Hematopoietic multipotent progenitor cell treated with erythropoietin and hydrocortisone succinate and interleukin-3 and kit ligand, for 17 days (in vitro differentiated cells): ENCODE results near the gene COL23A1.
"Not testable (repeated sequence)": the region's sequence is repeated elsewhere in the genome, so short reads cannot be mapped to it uniquely, and the experiment has no call there.

Experiments used
- DNase-seq: peaks from one replicate; pipeline ENCODE4 v3.0.0-alpha.2; 2015; ENCODE audit warnings: low spot score

The COL23A1 gene

DNA sequence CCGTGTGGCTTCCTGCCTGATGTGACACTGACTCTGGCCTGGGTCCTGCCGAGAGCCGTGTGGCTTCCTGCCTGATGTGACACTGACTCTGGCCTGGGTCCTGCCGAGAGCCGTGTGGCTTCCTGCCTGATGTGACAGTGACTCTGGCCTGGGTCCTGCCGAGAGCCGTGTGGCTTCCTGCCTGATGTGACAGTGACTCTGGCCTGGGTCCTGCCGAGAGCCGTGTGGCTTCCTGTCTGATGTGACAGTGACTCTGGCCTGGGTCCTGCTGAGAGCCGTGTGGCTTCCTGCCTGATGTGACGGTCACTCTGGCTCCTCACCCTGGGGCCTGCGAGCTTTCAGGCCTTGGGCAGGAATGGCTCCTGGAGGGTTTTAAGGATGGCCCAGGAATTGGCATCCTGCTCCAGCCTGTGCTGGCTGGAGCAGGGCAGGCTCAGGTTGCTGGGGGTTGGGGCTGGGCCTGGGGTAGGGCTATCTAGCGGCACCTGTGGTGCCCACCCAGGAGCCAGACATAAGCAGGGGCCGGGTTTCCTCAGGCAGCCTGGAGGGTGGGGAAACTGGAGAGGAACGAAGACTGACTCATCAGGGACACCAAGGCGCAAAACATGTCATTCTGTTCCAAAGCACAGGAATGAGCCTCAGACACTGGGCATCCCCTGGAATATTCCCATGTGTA, 350.4 kb downstream of the COL23A1 start:
- not testable (repeated sequence) for DNase-seq

DNA sequence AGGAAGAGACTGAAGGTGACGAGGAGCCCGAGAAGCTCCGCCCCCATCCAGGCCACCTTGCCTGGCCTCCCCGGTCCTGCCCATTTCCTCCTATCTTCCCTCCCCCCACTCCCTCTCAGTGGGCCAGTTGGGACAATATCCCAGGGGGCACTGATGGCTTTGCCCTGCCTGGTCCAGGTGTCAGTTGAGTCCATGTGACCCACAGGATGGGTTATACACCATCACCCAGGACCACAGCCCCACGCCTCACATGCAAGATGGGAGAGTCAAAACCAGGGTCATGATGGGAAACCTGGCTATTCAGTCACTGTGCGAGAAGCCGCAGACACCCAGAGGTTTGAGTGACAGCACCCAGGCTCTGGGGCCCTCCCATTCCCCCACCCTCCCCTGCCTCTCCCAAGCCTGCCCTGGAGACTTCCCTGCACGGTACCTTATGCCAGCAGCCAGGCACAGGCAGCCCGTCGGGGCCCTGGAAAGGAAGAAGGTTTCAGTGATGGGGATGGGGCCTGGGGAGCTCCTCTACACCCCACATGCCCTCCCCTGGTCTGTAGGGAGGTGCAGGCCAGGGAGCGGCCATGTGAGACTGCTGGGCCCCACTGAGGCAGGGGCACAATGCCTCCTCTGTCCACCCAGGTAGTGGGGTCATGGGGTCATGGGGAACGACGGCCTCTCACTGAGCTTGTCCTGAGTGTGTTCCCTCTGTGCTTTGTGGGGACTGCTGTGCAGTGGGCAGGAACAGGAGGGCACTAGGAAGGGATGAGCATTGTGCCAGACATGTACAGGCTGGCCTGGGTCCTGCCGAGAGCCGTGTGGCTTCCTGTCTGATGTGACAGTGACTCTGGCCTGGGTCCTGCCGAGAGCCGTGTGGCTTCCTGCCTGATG, 351.2 kb downstream of the COL23A1 start:
- no peak for DNase-seq

DNA sequence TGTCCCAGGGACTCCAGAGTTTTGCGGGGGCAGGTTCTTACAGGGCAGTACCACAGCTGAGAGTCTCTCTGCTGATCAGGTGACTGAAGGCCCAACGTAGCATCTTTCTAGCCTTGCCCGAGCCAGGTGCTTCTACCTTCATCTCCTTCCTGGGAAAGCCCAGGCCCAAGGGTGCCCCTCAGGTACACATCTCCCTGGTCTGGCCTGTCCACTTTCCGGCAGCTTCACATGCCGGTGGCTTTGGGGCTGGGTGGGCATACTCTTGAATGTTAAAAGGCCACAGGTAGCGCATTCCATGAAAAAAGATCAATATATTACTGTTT, 351.9 kb downstream of the COL23A1 start:
- DNase-seq, result no peak

DNA sequence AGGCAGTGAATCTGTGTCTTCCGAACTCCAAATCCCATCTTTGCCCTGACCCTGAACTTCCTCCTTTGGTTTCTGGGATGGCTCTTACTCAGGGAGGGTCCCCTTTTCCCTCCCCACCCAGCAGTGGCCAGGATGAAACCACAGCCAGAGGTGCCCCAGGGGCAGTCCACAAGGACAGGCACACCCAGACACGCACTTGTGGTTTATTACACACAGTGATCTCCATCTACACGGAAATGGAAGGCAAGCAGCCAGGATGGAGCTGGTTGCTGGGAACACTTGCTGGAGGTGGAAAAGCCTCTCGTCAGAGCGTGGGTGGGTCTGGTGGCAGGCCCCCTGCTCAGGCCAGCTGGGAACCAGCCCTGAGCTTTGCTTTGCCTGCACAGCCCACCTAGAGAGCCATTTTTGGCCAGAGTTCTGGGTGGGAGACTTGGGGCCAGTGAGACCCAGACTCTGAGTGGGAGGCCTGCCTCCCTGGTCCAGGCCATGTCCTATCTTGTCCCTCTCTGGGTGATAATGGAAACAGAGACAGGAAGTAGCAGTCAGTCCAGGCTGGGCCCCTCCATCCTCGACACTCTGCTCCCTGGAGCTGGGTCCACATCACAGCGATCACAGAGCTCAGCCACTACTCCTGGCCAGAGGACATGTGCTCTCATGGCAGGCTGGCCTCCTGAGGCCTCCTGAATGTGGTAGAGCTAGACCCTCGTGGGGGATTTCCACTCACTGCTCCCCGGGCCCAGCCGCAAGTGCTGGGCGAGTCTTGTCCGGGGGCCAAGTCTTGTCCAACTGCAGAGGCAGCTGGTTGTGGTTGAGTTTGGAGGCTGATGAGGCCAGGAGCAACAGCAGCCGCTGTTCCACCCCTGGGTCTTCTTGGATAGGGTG, 352.5 kb downstream of the COL23A1 start:
- no peak for DNase-seq

DNA sequence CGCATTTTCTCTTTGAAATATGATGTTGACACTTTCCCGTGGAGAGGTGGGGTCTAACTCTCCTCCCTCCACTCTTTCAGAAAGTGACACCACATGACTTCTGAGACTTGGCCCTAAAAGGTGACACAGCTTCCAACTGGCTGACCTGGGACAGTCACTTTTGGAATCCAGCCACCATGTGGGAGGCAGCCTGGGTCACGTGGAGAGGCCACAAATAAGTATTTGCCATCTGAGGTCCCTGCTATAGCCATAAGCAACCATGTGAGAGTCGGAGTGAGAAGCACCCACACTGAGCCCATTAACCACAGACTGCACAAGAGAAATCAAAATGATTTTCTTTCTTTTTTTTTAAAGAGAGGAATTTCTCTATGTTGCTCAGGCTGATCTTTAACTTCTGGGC, 353.5 kb downstream of the COL23A1 start:
- DNase-seq, result no peak

DNA sequence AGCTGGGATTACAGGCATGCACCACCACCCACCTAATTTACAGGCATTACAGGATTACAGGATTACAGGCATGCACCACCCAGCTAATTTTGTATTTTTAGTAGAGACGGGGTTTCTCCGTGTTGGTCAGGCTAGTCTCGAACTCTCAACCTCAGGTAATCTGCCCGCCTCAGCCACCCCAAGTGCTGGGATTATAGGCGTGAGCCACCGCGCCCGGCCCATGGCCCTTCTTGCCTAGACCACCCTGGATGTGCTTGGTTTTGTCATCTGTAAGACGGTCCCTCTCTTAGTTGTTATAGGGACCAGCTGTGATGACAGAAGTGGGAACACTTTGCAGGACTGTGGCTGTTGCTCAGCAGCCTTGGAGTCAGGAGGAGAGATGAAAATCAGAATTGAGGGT, 354.1 kb downstream of the COL23A1 start:
- DNase-seq, result no peak

DNA sequence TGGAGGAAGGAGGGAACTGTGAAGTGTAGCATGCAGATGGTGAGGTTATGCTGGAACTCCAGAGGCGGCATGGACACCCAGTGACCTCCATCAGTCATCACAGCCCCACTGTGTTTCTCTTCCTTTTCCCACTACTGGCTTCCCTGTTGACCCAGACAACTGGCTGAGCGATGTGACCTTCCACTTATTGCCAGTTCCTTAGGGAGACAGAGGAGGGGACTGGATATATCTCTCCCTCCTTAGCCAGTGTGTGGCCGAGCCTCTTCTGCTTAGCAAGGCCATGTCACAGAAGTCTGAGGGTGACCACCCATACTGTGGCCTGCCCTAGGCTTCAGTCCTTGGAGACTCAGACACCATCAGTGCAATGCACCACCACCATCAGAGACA, 354.6 kb downstream of the COL23A1 start:
- no peak for DNase-seq

DNA sequence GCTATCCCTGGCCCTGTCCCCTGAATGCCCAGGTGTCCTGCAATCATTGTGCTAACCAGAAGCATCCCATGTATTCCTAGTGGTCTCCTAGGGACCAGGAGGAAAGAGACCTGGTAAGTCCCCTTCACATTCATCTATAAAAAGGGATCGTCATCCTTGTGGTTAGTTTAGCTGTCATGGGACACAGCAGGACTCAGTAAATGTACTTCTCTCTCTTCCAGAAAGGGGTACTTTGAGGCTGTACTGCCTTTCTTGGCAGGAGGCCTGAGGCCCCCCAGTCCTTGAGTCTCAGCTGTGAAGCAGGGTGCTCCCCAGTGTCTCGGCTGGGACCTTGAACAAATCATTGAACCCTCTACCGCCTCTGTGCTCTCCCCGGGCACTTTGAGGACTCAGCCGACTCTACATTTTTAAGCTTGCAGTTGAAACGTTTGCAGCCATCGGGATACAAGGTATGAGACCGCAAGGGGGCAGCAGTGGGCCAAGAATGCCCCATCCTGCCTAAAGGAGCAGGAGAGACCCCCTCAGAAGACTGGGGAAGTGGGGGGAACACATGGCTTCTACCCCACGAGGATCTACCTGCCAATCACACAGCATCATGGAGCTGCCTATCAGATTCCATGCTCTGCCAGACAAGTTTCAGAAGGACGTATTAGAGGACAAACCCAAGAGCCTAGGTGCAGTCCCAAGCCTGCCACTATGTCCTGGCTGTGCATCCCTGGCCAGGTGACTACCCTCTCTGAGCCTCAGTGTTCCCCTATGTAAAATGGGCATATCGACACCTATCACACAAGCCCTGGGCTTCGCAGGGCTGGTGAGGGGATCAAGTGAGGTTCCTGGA, 355.2 kb downstream of the COL23A1 start:
- peak; percentile 66 for DNase-seq

DNA sequence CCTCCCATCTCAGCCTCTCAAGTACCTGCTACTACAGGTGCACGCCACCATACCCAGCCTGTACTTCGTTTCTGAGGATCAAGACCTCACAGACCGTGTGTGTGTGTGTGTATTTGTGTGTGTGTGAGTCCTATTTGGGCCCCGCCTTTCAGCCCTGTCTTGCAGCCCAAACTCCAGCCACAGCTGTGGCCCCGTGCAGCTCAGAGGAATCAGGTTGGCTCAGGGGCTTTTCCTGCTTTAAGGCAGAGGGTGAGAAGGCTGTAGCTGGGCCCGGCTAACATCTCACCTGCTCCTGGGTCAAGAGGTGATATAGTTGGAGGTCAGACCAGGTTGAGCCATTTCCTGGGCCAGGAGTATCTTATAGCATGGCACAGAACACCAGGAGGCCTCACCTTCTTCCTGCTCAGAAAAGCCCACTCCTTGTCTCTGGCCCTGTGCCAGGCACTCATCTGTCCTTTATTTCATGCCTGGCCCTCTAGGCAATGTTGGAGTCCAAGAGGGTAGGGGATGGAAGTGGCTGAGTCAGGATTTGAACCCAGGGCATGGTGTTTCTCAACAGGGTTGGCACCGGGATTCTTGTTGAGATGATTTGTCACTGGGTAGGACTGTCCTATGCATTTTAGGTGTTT, 356.0 kb downstream of the COL23A1 start:
- DNase-seq, result no peak

DNA sequence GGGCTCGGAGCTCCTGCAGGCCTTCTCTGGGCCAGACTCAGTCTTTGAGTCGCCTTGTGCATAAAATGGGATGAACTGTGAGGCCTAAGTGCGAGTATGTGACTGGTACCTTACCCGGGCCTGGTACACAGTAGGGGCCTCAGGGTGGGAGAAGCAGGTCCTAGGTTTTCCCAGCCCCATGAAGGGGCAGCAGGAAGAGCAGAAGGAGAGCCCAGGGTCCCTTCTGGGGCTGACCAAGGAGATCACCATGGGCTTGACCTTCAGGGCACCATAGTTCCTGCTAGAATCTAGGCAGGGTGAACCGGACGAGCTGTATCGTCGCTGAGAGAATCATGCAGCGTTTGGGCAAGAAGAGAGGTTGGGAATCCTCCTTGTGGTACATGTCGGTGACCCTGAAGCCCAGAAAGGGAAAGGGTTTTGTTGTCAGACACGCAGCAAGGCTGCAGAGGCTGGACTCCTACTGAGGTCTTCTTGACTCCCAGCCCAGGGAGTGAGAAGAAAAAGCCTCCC, 357.2 kb downstream of the COL23A1 start:
- DNase-seq, result no peak

DNA sequence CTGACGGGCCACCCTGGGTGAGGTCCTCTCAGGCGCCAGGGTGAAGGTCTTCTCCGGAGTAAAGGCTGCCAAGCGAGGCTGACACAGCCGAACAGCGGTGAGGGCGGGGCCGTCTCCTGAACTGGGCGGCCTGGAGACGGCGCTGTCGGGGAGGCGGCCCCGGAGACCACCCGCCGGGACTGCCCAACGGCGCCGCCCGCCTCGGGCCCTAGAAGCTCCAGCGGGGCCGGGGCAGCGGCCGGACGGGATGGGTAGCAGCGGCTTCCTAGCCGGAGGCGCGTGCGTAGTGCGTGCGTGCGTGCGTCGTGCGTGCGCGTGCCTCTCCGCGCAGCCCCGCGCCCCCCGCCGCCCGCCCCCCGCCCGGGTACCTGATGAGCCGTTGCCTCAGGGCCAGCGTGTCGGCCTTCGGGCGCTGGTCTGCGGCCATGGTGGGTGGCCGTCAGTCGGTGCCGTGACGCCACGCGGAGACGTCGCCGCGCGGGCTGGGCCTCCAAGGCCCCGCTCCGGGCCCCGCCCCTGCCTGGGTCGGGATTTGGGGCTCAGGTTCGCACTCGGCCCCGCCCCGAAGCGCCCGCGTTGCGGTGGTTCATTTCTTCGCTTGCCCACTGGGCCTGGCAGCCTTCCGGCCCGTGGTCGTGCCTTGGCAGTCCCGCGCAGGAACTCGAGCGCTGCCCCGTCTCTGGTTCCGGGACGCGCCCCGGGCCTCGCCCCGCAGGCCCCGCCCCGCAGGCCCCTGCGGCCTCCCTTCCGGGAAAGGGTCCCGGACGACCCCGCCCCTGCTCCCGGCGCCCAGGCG, 357.9 kb downstream of the COL23A1 start, which contains the start of gene PHYKPL:
Gene PHYKPL (minus strand): TSS at position 679 of the 796 bp plus-strand sequence. CDS start 252 bp downstream, at position 427.
- peak; percentile 62 for DNase-seq

DNA sequence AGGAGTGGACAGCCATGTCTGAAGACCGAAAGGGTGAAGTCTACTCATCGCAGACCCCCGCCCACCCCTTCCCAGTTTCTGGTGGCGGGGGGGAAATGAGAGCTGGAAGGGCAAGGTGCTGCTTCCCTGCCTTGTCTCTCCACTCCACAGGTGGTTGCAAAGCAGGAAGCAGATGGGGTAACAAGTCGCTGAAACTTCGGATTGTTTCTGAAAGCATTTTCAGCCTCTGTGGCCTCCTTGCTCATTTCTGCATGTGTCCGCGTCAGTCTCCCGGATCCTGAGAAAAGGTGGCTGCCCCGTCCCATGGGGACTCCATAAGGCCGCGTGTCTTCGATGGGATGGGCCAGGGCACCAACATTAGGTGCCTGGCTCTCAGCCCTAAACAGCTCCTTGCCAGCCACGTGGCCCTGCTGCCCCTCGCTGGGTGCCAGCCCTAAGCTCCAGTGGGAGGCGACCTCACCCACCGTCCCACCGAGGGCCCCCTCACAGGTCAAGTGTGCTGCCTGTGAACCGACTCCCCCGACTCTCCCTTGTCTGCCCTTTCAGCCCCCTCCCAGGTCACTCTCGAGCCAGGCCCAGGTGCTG, 358.6 kb downstream of the COL23A1 start:
- no peak for DNase-seq

DNA sequence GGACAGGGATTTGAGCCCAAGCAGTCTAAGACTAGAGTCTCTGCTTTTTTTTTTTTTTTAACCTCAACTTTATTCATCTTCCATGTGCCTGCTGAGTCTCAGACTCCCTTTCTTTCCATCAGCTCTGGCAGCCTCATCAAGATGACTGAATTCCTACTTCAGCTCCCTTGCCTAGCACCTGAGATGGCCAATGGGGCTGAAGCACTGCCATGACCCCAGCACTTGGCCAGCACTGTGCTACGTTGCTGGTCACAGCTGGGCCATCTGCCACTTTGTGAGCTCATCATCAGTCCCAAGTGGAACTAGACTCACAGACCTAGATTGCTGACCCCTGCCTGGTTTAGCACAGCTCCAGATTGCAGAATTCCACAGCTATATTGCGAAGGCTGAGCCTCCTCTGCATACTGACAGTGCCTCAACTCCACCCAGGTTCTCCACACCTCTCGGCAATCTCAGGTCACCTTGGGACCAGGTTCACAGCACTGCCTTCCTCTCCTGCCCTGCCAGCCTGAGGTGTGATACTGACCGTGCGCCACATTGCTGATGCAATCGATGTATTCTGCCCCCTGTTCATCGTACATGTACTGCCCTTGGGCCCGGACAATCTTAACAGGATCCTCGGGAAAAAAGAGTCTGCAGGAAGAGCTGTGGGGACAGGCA, 359.2 kb downstream of the COL23A1 start:
- DNase-seq, result no peak

DNA sequence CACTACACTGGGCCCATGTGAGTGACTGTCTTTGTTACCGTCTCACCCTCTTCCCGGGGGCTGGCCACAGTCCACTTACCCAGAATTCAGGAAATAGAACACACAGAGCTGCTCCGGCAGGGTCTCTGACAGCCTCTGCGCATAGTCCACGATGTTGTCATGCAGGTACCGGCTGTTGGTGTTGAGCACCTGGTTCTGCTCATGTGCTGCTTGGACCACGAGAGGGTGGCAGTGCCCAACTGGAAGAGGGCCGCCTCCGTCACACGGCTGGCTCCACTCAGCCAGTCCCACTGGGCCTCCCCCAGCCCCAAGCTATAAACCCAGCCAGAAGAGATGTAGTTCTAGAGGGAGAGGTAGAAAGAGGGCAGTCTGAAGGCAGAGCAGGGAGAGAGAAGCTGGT, 360.3 kb downstream of the COL23A1 start:
- no peak for DNase-seq

DNA sequence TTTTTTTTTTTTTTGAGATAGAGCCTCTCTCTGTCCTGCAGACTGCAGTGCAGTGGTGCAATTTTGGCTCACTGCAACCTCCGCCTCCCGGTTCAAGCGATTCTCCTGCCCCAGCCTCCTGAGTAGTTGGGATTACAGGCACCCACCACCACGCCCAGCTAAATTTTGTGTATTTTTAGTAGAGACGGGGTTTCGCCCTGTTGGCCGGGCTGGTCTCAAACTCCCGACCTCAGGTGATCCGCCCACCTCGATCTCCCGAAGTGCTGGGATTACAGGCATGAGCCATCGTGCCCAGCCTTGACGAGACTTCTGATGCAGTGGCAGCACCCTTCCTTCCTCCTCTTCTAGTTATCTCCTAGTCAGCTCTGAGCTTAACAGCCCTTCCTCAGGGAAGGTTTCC, 361.1 kb downstream of the COL23A1 start:
- not testable (repeated sequence) for DNase-seq

DNA sequence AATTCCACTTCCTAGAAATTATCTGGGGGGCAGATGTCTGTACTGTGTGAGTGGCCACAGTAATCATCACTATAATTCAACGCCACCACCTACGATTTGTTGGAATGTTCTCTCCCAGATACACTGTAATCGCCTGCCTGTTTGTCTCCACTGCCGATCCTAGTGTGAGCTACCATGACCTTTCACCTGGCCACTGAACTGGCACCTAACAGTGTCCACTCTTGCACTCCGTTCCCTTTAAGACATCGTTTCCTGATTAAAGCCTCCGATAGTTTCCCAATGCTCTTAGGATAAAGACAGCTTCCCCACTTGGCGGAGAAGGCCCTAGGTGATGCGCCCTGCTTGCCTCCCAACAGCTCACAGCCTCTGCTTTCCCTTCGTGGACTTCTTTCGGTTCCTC, 361.6 kb downstream of the COL23A1 start:
- DNase-seq, result no peak

DNA sequence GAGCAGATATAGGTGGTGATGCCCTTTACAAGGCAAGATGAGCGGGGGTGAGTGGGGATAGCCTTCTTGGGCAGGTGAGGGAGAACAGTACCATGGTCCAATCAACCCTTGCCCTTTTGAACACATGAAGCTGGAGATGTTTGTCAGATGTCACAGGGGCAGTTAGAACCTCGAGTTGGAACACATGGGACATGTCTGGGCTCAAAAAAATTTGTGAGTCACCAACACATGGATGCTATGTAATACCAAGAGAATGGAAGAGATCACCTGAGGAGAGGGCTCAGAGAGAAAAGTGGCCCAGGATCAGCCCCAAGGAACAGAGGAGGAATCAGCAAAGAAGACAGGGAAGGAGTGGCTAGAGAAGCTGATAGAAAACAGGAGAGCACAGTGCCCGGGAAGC, 362.3 kb downstream of the COL23A1 start:
- DNase-seq, result no peak

DNA sequence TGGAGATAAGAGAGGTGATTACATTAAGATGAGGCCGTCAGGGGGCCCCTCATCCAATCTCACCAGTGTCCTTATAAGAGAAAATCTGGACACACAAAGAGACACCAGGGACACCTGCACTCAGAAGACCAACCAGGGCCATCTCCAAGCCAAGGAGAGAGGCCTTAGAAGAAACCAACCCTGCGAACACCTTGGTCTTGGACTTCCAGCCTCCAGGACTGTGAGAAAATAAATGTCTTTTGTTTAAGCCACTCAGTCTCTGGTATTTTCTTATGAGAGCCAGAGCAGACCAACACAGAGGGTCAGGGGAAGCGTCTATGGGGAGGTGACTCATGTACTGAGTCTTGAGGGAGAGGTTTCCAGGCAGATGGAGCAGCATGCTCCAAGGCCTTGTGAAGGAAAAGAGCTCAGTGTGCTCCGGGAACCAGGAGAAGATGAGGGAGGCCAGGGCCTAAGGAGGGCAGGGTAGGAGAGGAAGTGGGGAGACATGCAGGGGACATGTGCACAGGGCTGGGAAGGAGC, 363.0 kb downstream of the COL23A1 start:
- no peak for DNase-seq

DNA sequence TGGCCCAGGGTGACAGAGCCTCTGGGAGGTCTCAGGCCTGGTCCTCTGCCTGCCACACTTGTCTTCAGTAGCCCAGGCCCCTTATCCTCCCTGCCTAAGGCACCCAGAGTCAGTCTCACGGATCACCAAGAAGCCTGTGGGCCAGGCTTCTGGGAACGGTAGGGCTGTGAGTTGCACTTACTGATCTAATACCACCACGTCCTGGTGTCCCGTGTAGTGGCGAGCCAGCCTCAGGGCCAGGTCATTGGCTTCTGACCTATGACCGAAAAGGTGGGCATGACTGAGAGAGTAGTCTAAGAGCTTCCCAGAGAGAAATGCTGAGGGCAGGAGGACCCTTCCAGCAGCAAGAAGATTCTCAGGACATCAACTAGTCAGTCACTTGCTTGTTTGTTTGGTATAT, 365.0 kb downstream of the COL23A1 start:
- no peak for DNase-seq
